A549 (cell line): ENCODE results near the gene PPP2R5C.

Experiments used
- CTCF ChIP-seq: fragments of >200 bp; sonication (Bioruptor Twin); formaldehyde crosslinking; IDR thresholded peaks from 3 replicates; pipeline ENCODE4 v1.5.1; 2016
- EP300 ChIP-seq, 2 experiments: fragments of >200 bp; sonication (Bioruptor Twin); formaldehyde crosslinking; IDR thresholded peaks; 2 replicates in 1 of 2; 3 replicates in 1 of 2; pipeline ENCODE4 v1.6.1; 2016 to 2017
- HDAC2 ChIP-seq: fragments of 200-600 bp; sonication (generic); IDR thresholded peaks from 2 replicates; pipeline ENCODE4 v1.6.1; 2016
- MAFK ChIP-seq: fragments of 450-650 bp; IDR thresholded peaks from 2 replicates; pipeline ENCODE4 v1.6.1; 2014; ENCODE audit not compliant: partially characterized antibody
- MAX ChIP-seq: IDR thresholded peaks from 2 replicates; pipeline ENCODE4 v1.6.1; 2012
- MYC ChIP-seq: IDR thresholded peaks from 2 replicates; pipeline ENCODE4 v1.6.1; 2012; ENCODE audit warnings: mild to moderate bottlenecking, inconsistent platforms, low read length, improper control_type of control experiment, borderline replicate concordance
- POLR2A ChIP-seq: IDR thresholded peaks from 2 replicates; pipeline ENCODE4 v1.6.1; 2012; ENCODE audit warnings: mild to moderate bottlenecking, low read length
- POLR2AphosphoS2 ChIP-seq: conservative IDR thresholded peaks from 2 replicates; pipeline ENCODE4 v1.6.1; 2012; ENCODE audit warnings: low read length, improper control_type of control experiment, inconsistent platforms
- USF2 ChIP-seq: fragments of 450-650 bp; IDR thresholded peaks from 2 replicates; pipeline ENCODE4 v1.6.1; 2014; ENCODE audit warnings: antibody characterized with exemption

GRCh38 chr14:101729382-101729781 lies 32.1 kb upstream of the PPP2R5C start:
- TF ChIP-seq CTCF (no peak), MAFK (no peak), POLR2A (no peak), HDAC2 (no peak), POLR2AphosphoS2 (no peak), MYC (no peak), USF2 (no peak), EP300 (IDR thresholded peaks at IDR 0.05) (no peak), MAX (no peak)
